MM.1S (cell line): ENCODE data around the gene PIK3C2A.

Experiments
- EZH2 ChIP-seq: fragments of 300-600 bp; sonication (generic); optimal IDR thresholded peaks from 2 replicates; pipeline ENCODE3; 2017; ENCODE audit warnings: low read depth, mild to moderate bottlenecking, antibody characterized with exemption, low read length, mixed read lengths
- TF ChIP-seq, protein P1 (sequence below): fragments of 300-600 bp; sonication (generic); IDR thresholded peaks from 2 replicates; pipeline ENCODE4 v1.5.1; 2016; ENCODE audit warnings: antibody characterized with exemption, low read length, mixed read lengths

DNA sequence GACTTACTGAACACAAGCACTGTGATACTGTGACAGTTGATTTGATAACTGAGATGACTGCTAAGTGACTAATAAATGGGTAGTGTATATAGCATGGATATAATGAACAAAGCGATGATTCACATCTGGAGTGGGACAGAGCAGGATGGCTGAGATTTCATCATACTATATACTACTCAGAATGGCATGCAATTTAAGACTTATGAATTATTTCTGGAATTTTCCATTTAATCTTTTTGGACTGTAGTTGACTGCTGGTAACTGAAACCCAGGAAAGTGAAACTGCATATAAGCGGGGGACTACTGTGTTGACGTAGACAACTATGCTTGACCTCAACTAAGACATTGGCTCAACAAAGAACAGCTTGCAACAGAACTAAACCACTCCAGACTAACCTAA, 48.7 kb upstream of the PIK3C2A start:
- TF ChIP-seq, protein P1, sequence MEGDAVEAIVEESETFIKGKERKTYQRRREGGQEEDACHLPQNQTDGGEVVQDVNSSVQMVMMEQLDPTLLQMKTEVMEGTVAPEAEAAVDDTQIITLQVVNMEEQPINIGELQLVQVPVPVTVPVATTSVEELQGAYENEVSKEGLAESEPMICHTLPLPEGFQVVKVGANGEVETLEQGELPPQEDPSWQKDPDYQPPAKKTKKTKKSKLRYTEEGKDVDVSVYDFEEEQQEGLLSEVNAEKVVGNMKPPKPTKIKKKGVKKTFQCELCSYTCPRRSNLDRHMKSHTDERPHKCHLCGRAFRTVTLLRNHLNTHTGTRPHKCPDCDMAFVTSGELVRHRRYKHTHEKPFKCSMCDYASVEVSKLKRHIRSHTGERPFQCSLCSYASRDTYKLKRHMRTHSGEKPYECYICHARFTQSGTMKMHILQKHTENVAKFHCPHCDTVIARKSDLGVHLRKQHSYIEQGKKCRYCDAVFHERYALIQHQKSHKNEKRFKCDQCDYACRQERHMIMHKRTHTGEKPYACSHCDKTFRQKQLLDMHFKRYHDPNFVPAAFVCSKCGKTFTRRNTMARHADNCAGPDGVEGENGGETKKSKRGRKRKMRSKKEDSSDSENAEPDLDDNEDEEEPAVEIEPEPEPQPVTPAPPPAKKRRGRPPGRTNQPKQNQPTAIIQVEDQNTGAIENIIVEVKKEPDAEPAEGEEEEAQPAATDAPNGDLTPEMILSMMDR, result no peak
- no peak for TF ChIP-seq EZH2
